Stimulated activated CD8-positive, alpha-beta memory T cell treated with anti-CD3 and anti-CD28 coated beads, Interleukin-12 subunit alpha, Interleukin-12 subunit beta, amount 100 ng/mL, for 24 hours (primary cell): ENCODE results near the gene IPO9.

Experiments used
- DNase-seq: peaks from one replicate; pipeline ENCODE4 v3.0.0-alpha.2; 2020; ENCODE audit errors: extremely low read depth

Gene IPO9

DNA sequence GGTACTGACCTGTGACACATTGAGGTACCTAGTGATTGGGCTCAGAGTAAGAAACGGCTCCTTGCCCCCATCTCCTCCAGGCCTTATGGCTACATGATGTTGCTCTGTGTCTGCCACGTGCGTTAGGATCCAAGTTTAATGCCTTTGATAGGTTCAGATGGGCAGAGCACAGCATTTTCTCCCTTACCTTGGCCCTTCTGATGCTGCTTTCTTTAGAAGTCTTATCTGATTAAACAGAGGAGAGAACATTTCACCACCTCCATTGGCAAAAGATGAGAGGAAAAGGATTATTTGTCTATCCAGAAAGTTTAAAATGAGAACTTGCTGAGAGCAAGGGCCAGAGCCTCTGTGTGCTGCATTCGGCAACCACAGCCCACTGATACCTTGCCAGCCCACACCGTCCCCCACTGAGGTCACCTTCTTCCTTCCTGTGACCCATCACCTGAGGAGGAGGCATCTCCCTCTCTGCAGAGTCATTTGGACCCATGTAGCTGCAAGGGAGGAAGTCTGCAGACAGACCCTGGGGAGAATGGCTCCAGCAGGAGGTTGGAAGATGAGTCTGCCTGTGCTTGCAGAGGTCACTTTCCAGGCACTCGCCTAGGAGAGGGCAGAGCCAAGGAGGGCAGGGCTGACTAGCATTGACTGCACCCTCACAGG, 76.4 kb downstream of the IPO9 start:
- DNase-seq: no peak

DNA sequence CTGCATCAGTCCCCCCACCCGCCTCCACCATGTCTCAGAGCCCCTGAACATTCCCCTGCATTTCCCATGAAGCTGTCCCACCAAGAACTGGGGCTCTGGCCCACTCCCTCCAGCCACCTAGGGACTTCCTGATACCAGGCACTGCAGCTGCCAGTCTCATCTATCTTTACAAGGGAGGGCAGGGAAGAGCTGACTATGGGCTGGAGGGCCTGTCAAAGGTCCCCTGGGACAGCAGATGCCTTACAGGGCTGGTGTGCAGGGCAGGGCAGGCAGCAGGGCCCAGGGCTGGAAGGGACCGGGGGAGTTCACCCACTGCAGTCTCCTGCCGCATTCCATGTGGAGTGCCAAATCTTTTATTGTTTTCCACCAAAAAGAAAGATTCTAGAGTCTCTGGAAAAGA, 77.4 kb downstream of the IPO9 start:
- no peak for DNase-seq

DNA sequence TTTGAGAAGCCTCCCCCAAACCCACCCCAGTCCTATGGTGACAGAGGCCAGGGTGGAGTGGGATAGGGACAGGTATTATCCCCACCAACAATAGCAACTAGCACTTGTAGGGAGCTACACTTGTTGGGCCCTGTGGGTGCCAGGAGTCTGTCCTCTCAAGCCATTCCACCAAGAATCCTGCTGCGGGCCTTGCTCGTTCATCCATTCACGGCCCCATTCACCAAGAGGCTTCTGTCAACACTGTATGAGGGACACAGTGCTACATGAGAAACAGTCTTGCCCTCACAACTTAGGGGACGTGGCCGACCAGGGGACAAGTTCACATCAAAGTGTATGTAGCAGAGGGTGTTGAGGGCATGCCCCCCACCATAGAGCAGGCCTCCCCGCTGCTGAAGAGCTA, 78.7 kb downstream of the IPO9 start:
- no peak for DNase-seq

DNA sequence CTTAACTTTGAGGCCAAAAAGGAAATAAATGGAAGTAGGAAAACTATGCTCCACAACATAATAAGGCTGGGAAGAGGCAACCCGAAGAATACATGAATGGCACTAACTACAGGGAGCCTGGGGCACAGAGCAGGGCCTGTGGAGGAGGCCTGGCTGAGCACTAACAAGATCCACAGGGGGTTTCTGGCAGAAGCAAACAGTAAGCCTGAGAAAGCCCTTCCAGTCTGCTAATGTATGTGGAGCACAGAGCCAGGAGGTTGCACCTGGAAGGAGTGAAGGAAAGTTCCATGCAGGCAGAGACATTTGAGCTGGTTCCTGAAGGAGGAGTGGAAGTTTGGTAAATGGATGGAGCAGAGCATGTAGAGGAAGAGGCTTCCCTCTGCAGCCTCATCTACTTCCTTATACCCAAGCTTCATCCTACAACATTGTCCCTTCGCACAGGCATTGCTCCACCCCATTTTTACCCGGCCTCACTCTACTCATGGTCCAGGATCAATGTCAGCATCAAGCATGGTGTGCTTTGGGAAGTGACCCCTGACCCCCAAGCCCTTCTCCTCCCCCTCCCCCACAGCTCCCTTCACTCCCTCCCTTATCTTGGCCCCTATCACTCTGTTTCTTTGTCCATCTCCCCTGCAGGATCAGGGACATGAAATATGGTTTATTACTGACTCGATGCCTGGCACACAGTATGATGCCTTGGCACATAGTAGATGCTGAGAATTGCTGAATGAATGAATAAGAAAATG, 83.0 kb downstream of the IPO9 start:
- DNase-seq: no peak

DNA sequence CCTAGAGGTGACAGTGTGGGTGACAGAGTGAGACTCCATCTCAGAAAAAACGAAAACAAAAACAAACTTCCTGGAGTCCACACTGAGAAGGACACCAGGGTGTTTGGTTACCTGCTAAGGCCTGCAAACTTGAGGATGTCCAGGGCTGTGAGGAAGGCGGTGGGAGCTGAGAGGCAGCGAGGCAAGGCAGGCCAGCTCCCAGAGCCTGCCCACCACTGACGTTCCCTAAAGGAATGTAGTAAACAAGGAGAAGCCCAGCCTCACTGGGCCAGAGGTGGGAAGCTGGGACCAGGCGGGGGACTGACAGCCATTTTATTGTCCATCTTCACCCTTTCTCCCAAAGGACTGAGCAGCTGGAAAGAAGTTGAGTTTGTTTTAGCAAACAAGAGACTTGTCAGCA, 83.9 kb downstream of the IPO9 start:
- no peak for DNase-seq

DNA sequence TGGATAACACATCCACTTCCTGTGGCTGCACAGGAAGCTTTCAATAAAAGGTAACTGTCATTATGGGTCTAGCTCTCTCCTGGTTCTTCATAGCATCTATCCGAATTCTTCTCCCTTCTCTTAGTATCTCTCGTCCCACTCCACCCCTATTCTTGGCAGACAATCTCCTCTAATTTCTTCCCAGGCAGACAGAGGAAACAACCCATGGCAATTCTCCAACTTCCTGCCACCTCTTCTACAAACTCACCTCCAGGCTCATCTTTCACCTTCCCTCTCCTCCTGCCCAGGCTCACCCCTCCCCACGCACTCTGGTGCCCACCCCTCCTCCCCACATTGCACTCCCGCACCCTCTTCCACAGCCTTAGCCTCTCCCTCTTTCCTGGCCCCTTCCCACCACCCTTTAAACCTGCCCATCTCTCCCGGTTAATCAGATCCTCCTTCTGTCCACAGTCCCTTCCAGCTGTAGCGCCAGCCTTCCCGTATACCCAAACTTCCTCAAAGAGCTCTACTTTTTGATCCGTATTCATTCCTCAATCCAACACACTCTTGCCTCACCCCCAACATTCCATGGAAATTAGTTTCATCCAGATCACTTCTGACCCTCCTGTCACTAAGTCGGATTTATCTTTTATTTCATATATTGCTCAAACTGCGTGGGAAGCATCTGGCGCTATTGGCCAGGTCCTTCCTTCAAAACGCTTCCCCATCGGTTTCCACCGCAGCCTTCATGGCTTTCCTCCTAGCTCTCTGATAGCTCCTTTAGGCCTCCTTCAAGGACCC, 85.7 kb downstream of the IPO9 start:
- DNase-seq: no peak

DNA sequence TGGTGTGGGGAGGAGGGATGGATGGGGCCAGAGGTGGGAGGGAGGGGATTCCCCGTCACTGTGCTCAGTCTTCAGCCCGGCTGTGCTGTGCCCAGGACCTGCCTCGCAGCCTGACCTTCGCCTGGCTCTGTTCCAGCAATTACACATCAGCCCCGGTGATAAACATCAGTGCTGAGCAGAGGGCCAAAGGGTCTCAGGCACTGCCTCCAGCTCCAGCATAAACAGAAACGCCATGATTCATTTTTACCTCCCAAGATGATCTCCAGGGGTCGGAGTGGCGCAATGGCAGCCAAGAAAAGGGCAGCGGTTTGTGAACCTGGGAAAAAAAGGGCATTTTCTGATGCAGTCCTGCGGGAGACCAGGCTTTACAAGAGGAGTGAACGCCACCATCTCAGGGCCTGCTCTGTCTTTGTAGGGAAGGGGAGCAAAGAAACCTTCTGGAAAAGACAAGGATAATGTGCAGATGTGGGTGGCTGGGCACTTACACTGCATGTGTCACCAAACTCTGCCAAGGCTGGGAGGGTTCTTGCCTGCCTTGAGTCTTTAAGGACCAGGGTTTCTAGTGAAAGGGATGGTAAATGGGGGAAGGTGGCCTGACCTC, 87.8 kb downstream of the IPO9 start:
- DNase-seq: no peak

DNA sequence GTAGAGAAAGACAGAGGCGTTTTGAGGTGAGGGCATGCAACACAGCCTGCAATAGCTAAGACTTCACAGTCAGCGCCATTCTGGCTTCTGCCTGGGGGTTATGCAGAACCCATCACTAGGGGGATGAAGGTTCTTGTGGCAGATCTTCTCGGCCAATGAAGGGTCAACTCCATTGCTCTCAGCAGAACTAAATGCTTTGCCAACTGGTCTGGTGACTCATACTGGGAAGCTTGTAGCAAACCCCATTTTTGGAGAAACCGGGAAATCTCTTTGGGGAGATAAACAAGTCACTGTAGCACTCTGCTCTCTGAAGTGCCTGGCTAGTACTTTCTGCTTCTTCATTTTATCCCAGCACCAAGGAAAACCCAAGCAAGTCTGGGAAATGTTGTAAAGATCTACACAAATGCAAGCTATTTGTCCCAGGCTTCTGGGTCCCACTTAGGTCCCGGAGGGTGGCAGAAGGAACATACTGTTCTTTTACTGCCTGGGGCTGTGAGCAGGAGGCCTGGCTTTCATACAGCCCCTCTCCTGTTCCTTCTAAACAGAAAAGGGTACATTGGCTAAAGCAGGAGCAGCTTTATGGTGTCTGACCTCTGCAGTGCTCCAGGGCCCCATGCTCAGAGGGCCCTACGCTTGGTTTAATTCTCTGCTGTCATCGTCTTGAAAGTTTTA, 88.5 kb downstream of the IPO9 start:
- DNase-seq: no peak

DNA sequence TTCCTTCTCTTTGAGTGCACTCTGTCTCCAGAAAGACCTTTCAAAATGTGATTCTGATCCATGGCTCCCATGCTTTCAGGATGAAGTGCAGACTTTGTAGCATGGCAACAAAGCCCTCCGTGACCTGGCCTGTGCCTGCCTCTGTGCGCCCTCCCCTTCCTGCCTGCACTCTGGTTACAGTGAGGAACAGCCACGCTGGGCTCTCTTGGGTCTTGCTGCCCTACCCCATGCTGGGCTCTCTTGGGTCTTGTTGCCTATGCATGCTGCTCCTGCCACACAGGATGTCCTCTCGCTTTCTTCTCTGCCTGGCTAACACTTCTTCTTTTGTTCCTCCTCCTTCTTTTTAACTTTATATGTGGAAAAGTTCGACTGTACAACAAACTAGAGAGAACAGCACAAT, 89.4 kb downstream of the IPO9 start:
- DNase-seq: no peak

DNA sequence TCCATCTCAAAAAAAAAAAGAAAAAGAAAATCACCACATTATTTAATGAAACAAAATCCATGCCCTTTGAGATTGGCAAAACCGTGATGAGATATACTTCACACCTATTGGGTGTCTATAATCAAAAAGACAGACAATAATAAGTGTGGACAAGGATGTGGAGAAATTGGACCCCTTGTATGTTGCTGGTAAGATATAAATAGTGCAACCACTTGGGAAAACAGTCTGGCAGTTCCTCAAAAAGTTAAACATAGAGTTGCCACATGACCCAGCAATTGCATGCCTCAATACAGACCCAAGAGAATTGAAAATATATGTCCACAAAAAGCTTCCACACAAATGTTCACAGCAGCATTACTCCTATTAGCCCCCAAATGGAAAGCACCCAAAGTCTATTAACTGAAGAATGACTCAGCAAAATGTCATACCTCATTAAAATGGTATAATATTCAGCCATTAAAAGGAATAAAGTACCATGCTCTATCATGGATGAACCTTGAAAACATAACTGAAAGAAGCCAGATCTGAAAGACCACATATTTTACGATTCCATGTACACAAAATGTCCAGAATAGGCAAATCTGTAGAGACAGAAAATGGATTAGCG, 93.1 kb downstream of the IPO9 start:
- no peak for DNase-seq

DNA sequence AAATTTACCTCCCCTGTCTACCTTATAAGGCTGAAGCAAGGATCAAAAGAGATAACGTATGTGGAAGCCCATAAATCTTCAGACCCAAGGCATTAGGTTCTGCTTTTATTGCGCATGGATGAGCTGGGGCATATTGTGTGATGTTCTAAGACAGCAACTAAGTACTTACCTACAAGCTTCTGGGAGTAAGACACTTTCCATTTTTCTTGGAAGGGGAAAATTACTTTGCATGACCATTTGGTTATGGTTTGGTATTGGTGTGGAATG, 96.3 kb downstream of the IPO9 start:
- no peak for DNase-seq

DNA sequence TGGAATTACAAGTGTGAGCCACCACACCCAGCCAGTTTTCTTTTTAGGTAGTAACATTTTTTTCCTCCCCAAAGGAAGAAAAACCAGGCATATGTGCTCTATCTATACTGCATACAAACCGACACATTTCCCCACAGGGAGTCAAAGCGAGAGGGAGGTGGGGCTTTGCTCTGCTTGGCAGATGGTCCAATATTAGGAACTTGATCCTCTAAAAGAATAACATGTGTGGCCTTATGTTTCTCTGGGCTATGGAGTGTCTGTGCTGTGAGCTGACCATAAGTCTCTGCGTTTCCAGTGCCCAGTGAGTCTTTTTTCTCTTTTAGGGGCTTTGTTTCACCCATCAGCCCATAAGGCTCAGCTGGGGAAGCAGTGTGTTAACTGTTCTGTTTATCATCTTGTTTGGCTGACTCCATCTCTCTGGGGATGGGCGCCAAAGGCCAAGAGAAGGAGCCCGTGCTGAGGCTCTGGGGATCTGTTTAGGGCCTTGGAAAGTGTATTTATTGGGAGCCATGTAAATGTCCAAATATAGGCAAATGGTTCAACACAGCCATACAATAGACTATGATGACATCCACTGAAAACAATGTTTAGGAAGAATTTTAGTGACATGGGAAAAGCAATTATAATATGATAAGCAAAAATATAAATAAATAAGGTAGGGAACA, 97.2 kb downstream of the IPO9 start:
- DNase-seq: no peak

DNA sequence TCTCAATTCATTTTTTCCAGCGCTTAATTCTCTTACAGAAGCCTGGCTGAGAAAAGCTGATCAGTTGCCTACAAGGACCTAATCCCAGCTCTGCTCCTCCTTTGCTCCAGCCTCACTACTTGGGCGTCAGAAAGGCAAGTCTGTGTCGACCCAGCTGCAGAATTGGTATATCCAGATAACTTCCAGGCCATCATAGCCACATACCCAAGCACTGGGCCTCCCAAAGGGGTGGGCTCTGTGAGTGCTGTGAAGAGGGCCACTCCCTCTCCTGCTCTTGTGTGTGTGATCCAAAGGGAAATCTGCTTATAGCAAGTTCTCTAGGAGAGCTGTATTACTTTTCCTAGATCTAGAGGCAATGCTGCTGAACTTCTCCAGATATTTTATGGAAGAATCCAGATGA, 99.3 kb downstream of the IPO9 start:
- no peak for DNase-seq

DNA sequence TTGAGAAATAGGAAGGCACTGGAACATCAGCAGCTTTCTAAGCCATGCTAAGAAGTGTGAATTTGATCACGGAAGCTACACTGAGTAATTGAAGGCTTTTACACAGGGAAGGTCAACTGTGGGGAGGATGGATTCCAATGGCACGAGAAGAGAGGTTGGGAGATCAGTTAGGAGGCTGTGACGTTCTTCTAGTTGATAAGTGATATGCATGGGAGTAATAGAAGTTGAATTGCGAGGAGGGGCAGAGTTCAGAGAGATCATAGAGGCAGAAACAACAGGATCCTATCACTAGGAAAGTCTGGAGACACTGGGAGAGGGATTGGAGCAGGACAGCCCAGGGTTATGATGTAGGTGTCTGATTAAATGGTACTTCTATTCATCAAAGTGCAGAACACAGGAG, 101.2 kb downstream of the IPO9 start:
- no peak for DNase-seq

DNA sequence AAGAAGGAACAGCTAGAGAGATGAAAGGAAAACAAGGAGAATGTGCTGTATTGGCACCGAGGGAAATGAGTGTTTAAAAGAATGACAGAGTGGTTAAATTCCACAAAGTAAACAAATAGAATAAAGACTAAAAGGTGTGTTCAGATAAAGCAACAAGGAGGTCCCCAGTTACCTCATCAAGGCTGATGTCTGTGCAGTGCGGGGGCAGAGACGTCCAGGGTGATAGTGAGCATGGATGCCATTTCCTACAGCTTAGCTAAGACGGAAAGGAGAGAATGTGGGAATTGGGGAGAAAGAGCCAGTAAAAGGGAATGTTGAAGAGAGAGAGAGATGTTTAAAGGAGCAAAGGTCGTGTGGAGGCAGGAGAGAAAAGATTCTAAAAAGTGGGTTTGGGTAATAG, 101.8 kb downstream of the IPO9 start:
- DNase-seq: no peak
